CD4-positive, alpha-beta T cell (primary cell): ENCODE results near the gene PRPF19. TPM values are rescaled to one million over a fixed set of nuclear protein-coding genes. Genes with fewer than 3 reads are reported as not detected.

ENCODE experiments used
- ATAC-seq: fragments of 200-7000 bp; cut with Tn5 transposase; one replicate; pipeline ENCODE4 v1.10.0; 2022; ENCODE audit warnings: mild to moderate bottlenecking; ENCODE audit not compliant: poor library complexity
- CTCF ChIA-PET: fragments of 350-600 bp; sonication (Branson Sonifier 250); formaldehyde crosslinking; loops from one replicate; lab custom pipeline; 2021; ENCODE audit warnings: antibody characterized with exemption, inconsistent platforms; lab: Charles Lee
- POLR2A ChIA-PET: fragments of 350-600 bp; sonication (Branson Sonifier 250); formaldehyde crosslinking; loops from one replicate; lab custom pipeline; 2021; ENCODE audit warnings: antibody characterized with exemption, inconsistent platforms; lab: Charles Lee
- DNase-seq, 14 experiments: peaks; one replicate each; pipeline ENCODE4 v3.0.0-alpha.2; 2013 to 2020; ENCODE audit warnings: mixed read lengths in 2 of 14
- H3K27ac ChIP-seq, 2 donors: one replicate each; pipeline versions ENCODE4 v1.5.1 to v1.7.0; 2013; ENCODE audit warnings: low read length in 2 of 2, low read depth in 1 of 2, mild to moderate bottlenecking in 1 of 2
- H3K27me3 ChIP-seq, 2 experiments: 1 replicate in 1 of 2; 2 replicates in 1 of 2; pipeline versions ENCODE4 v1.6.1 to v1.7.0; 2013; ENCODE audit warnings: low read length in 2 of 2, control low read depth in 1 of 2, mild to moderate bottlenecking in 1 of 2, moderate library complexity in 1 of 2; ENCODE audit not compliant: insufficient read depth in 2 of 2, control insufficient read depth in 1 of 2
- H3K36me3 ChIP-seq: one replicate; pipeline ENCODE4 v1.6.1; 2013; ENCODE audit warnings: low read length, control low read depth; ENCODE audit not compliant: insufficient read depth
- H3K4me1 ChIP-seq: one replicate; pipeline ENCODE4 v1.6.1; 2013; ENCODE audit warnings: low read length, control low read depth; ENCODE audit not compliant: insufficient read depth
- H3K4me3 ChIP-seq: one replicate; pipeline ENCODE4 v1.5.1; 2013; ENCODE audit warnings: mild to moderate bottlenecking, low read length, moderate library complexity
- H3K9me3 ChIP-seq, 2 experiments: 1 replicate in 1 of 2; 2 replicates in 1 of 2; pipeline versions ENCODE4 v1.6.1 to v1.7.0; 2013; ENCODE audit warnings: low read length in 2 of 2, mild to moderate bottlenecking in 2 of 2, control low read depth in 1 of 2, moderate library complexity in 1 of 2; ENCODE audit not compliant: control insufficient read depth in 1 of 2, insufficient read depth in 1 of 2
- H3K27ac Mint-ChIP-seq: one replicate; pipeline ENCODE4 v1.8.0; 2020; ENCODE audit warnings: mixed read lengths
- H3K27me3 Mint-ChIP-seq: one replicate; pipeline ENCODE4 v1.8.0; 2021; ENCODE audit warnings: mixed read lengths
- H3K36me3 Mint-ChIP-seq: one replicate; pipeline ENCODE4 v1.8.0; 2021; ENCODE audit warnings: low read depth, mixed read lengths
- H3K4me1 Mint-ChIP-seq: one replicate; pipeline ENCODE4 v1.8.0; 2021; ENCODE audit warnings: low read depth, mixed read lengths
- H3K4me3 Mint-ChIP-seq: one replicate; pipeline ENCODE4 v1.8.0; 2020; ENCODE audit warnings: mild to moderate bottlenecking, mixed read lengths
- H3K9me3 Mint-ChIP-seq: one replicate; pipeline ENCODE4 v1.8.0; 2020; ENCODE audit warnings: mixed read lengths
- CTCF ChIP-seq: fragments of 200-600 bp; IDR thresholded peaks from one replicate; pipeline ENCODE4 v1.8.0; 2022; ENCODE audit warnings: antibody characterized with exemption, mild to moderate bottlenecking
- intact Hi-C, 2 experiments: fragments of 100-400 bp; cut with DNase I in 1 of 2; cut with micrococcal nuclease in 1 of 2; formaldehyde crosslinking; loops; one replicate each; pipeline versions ENCODE4 v1.15.1 to v1.9.0; 2023 to 2025; cut with DNase I, micrococcal nuclease
- total RNA-seq, 174 experiments: library from RNA in 2 of 174; stranded (reverse) in 2 of 174; gene quantifications; one replicate each; pipeline ENCODE4 v1.2.3 and lab custom pipeline; 2021 to 2026

PRPF19 gene
- total RNA-seq, 2 experiments from 2014 or later, result 63.2 to 67.3 TPM

DNA sequence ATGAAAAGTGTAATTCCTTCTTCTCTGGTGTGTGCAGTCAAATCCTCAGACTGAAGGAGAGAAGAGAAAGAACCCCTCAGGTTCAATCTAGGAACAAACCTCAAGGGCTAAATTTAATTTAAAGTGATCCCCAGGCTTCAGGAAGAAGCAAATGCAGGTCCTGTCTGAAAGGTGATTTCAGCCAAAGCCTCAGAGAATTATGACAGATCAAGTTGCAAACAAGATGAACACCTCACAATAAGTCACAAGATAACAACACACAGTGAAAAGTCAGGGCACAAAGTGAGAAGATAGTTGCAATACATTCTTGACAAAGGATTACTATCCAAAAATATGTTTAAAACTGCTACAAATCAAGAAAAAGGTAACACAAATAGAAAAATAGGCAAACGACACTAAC lies 27.3 kb downstream of the PRPF19 start:
- Mint-ChIP-seq H3K4me3 (no peak overlapping the region), H3K36me3 (peaks cover 69% of the 10 kb centered on the region), H3K9me3 (no peaks in the 10 kb centered on the region), H3K27ac (no peak overlapping the region), H3K4me1 (no peaks in the 10 kb centered on the region), H3K27me3 (no peaks in the 10 kb centered on the region)
- no peaks in the 10 kb centered on the region for H3K9me3 ChIP-seq
- TF ChIP-seq CTCF, result no peak
- H3K4me1 ChIP-seq, result no peaks in the 10 kb centered on the region
- DNase-seq (no peak), ATAC-seq (no peak)
- H3K4me3 ChIP-seq, result no peak overlapping the region
- POLR2A ChIA-PET, result no interaction called here
- H3K27me3 ChIP-seq, result no peaks in the 10 kb centered on the region
- H3K27ac ChIP-seq, result no peak overlapping the region
- CTCF ChIA-PET, result interaction anchor here (1.5 kb wide), 1 partner anchor 49 kb away, joined by 3 read pairs; no protein-coding TSS in a partner anchor
- H3K36me3 ChIP-seq, result peaks cover 30% of the 10 kb centered on the region
- intact Hi-C loops, result no loop called here

DNA sequence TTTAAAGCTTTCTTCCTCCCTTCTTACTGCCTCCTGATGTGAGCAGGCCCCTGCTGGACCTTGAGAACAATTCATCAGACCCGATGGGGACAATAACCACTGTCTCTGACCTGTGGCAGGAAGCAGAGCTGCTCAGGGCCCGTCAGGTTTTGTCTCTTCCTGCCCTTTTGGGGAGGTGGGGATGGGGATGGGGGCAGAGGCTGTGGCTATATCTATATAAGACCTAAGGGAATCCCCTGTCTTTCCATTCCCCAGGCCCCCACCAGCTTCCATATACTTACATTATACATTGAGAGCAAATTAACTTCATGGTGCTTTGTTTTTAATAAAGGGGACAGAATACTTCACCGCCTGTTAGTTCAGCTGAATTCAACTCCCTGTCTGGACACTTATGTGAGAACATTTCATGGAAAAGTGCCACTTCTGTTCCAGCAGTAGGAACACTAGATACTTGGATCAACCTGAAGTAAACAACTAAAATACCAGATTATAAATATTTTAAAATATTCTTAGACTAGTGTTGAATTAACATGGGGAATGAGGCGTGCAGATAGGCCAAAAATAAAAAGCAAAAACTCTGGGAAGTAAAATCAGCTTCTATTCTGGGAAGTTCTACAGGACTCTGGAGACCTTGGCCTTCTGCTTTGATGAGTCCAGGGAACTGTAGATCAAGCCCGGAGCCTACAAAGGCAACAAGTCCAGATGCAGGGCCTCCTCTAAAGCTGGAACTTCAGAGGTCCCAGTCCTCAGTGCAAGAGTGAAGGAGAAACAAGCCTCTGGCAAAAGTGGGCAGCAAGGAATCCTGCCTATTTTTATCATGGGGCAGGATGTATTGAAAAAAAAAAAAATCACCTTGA lies 27.9 kb downstream of the PRPF19 start:
- H3K4me1 ChIP-seq, result no peaks in the 10 kb centered on the region
- CTCF ChIA-PET, result interaction anchor here (1.5 kb wide), 1 partner anchor 48 kb away, joined by 3 read pairs; no protein-coding TSS in a partner anchor
- DNase-seq (no peak), ATAC-seq (no peak)
- Mint-ChIP-seq H3K4me3 (no peak overlapping the region), H3K27ac (no peak overlapping the region), H3K4me1 (no peaks in the 10 kb centered on the region), H3K9me3 (no peaks in the 10 kb centered on the region), H3K27me3 (no peaks in the 10 kb centered on the region), H3K36me3 (peaks cover 63% of the 10 kb centered on the region)
- no peaks in the 10 kb centered on the region for H3K27me3 ChIP-seq
- no peaks in the 10 kb centered on the region for H3K9me3 ChIP-seq
- no peak overlapping the region for H3K27ac ChIP-seq
- peaks cover 30% of the 10 kb centered on the region for H3K36me3 ChIP-seq
- intact Hi-C loops, result no loop called here
- POLR2A ChIA-PET, result no interaction called here
- no peak overlapping the region for H3K4me3 ChIP-seq
- TF ChIP-seq CTCF, result no peak

GRCh38 chr11:60876168-60876485 lies 30.3 kb downstream of the PRPF19 start:
- no peak for TF ChIP-seq CTCF
- H3K4me1 ChIP-seq, result peaks cover 14% of the 10 kb centered on the region
- H3K9me3 ChIP-seq, result no peaks in the 10 kb centered on the region
- ChIA-PET POLR2A (interaction anchor here (1.1 kb wide), 1 partner anchor 51 kb away, joined by 3 read pairs; no protein-coding TSS in a partner anchor), CTCF (no interaction called here)
- peaks cover 30% of the 10 kb centered on the region for H3K36me3 ChIP-seq
- Mint-ChIP-seq H3K9me3 (no peaks in the 10 kb centered on the region), H3K4me1 (peaks cover 7% of the 10 kb centered on the region), H3K27ac (no peak overlapping the region), H3K27me3 (no peaks in the 10 kb centered on the region), H3K36me3 (peaks cover 40% of the 10 kb centered on the region), H3K4me3 (no peak overlapping the region)
- DNase-seq, result no peak
- no peaks in the 10 kb centered on the region for H3K27me3 ChIP-seq
- H3K4me3 ChIP-seq, result no peak overlapping the region
- H3K27ac ChIP-seq, result no peak overlapping the region
- intact Hi-C loops, result no loop called here
- no peak for ATAC-seq
